Epithelial cell of proximal tubule (primary cell): ENCODE data around the gene PDE7B. TPM values are rescaled to one million over a fixed set of nuclear protein-coding genes. Genes with fewer than 3 reads are reported as not detected.

Experiments used
- DNase-seq: peaks from one replicate; pipeline ENCODE4 v3.0.0-alpha.2; 2011; ENCODE audit warnings: low read depth
- H3K4me3 ChIP-seq: 2 replicates; pipeline ENCODE4 v1.5.1; 2011; ENCODE audit warnings: low read depth, mild to moderate bottlenecking, low read length
- CTCF ChIP-seq: conservative IDR thresholded peaks from 2 replicates; pipeline ENCODE4 v1.5.1; 2012; ENCODE audit warnings: low read depth, mild to moderate bottlenecking, low read length
- total RNA-seq: library from RNA; depleted of rRNA; stranded (reverse); fragments of >200 nt; gene quantifications from 2 replicates; pipeline ENCODE4 v1.2.3, GENCODE V29; 2015

Gene PDE7B
- total RNA-seq, 1 donor from 2014 or later, result 2.4 TPM

GRCh38 chr6:135842618-135843392 lies 8.7 kb upstream of the PDE7B start:
- no peak overlapping the region for H3K4me3 ChIP-seq
- TF ChIP-seq CTCF, result no peak
- no peak for DNase-seq

- H3K4me3 ChIP-seq, result peak overlapping the region; percentile 51
- no peak for DNase-seq
- TF ChIP-seq CTCF, result peak; percentile 35
Measured at GRCh38 chr6:135850882-135851281, 619 bp upstream of the PDE7B start.

- DNase-seq, result no peak
- no peak for TF ChIP-seq CTCF
- peak overlapping the region; percentile 51 for H3K4me3 ChIP-seq
Measured at GRCh38 chr6:135852746-135853145, 1.2 kb downstream of the PDE7B start.

GRCh38 chr6:135853227-135853626 lies 1.7 kb downstream of the PDE7B start:
- TF ChIP-seq CTCF, result peak; percentile 24
- no peak for DNase-seq
- H3K4me3 ChIP-seq, result peak overlapping the region; percentile 51

- H3K4me3 ChIP-seq, result peak overlapping the region; percentile 51
- TF ChIP-seq CTCF, result no peak
- no peak for DNase-seq
Measured at GRCh38 chr6:135853986-135854385, 2.5 kb downstream of the PDE7B start.

GRCh38 chr6:135854799-135855198 lies 3.3 kb downstream of the PDE7B start:
- H3K4me3 ChIP-seq, result no peak overlapping the region
- no peak for DNase-seq
- no peak for TF ChIP-seq CTCF

GRCh38 chr6:135858931-135859330 lies 7.4 kb downstream of the PDE7B start:
- no peak overlapping the region for H3K4me3 ChIP-seq
- TF ChIP-seq CTCF, result no peak
- DNase-seq, result no peak
